GM18519 (cell line): Measurements from ENCODE around the gene LUM.

Experiments used
- ATAC-seq: cut with Tn5 transposase; IDR thresholded peaks from one replicate; pipeline ENCODE4 v1.9.1; 2021; ENCODE audit warnings: mild to moderate bottlenecking, moderate library complexity; ENCODE audit not compliant: unreplicated experiment, low FRiP score

Gene LUM

DNA sequence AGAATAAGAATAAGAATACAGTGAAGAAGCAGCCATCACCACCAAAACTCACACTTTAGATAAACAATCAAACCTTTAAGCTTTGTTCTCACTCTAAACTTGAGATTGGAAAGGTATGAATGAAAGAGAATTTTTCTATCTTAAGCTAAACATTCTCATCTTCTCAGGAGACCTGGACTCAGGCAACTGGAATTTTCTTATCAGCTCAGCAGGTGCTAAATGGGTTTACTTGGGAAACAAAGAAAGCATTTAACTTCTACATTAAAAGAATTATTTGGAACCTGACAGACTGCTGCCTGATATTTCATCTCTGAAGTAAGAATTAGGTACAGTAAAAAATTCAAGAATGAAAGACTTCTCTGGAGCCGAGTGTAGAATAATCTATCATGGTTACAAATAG lies 32.8 kb downstream of the LUM start:
- ATAC-seq: no peak

DNA sequence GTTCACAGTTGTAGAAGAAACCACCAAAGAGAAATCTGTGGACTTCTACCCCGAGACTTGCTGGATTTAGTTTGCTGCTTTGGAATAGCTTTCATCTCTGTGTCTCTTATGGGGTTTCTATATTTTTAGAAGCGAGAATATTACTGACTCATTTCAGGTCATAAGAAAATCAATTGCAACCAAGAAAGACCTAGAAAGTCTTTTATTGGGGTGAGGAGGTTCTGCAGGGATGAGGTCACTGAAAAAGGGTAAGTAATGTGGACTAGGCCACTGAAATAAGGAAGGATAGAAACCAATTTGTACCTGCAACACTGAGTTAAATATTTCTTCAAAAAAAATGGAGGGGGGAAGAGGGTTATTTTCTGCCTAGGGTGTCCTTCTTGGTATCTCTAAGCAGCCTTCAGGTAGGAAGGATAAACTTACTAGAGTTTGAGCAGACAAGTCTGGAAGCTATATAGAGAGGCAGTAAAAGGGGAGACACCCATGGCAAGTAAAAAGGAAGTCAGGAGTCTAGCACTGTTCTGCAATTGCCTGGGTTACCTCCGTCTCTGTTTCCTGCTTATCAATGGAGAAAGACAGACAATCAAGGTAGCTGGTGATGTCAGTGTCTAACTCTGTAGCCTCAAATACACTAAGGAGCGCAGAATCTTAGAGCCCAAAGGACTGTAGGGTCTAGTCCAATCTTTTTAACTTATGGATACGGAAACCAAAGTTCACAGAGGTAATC lies 33.9 kb downstream of the LUM start:
- ATAC-seq: no peak

DNA sequence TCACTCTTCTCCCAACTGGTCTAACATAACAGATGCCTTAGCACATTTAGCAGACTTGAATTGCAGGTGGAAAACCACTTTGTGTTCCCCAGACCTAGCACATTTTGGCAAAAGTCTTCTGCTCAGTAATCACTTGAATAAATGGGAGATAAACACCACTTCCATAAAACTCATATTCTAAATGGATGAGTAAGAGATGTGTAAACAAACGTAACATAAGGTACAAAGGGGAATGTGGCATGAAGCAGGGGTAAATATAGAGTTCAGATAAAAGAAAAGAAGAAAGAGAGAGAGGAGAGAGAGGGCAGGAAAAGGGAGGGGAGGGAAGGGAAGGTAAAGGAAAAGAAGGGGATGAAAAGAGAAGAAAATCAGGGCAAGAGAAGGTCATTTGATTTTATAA lies 36.4 kb downstream of the LUM start:
- ATAC-seq: no peak

DNA sequence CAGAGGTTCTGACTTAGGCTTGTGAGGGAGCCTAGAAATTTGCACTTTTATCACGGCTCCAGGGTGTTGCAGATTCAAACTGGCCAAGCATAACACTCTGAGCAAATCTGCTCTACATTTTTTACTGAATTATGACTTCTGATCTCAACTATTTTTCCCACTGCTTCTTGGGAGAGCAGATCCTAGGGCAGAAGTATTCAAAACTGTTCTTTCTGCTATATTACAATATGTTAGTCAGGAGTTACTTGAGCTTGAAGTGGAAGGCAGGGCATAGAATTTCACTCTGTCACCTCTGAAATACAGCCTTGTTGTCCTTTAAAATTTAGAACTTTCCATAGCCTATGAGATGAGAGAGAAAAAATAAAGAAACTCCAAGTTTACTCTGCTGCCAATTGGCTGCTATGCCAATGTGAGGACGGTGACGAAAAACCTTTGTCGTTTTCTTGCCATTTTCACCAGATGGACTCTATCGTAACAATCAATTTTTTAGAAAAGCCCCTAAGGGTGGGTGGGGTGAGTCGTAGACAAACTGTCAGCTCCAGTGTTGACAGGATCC lies 37.1 kb downstream of the LUM start:
- no peak for ATAC-seq

DNA sequence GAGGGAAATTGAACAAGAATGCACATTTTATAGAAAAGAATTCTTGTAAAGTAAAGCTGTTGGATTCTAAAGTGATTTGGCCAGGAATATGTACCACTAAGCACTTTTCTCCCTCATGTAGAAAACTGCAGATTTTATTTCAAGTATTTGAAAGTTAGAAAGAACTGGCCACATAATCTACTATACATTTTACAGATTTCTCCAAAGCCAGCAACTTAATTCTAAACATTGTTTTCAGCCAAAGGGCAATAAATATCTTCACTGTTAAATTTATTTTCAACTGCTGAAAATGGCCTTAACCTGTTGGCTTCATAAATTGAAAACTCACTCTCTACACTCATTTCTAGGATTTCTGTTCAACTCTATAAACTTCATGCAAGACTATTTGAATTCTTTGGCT lies 37.9 kb downstream of the LUM start:
- no peak for ATAC-seq

DNA sequence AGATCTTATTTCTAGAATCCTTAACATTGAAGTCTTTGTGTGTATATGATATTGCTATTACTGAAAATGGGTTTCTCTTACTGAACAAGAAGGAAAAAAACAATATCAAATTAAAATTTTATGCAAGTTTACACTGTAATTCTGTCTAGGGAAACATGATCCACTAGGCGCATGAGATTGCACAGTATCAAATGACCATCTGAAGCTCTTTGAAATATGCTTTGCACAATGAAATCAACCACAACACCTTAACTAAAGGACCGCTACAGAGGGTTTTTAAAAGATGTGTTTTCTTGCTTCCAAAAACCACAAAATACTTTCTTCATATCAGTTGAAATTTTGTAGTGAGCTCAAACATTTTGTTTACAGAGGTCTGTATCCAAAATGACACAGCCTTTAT lies 38.4 kb downstream of the LUM start:
- no peak for ATAC-seq

DNA sequence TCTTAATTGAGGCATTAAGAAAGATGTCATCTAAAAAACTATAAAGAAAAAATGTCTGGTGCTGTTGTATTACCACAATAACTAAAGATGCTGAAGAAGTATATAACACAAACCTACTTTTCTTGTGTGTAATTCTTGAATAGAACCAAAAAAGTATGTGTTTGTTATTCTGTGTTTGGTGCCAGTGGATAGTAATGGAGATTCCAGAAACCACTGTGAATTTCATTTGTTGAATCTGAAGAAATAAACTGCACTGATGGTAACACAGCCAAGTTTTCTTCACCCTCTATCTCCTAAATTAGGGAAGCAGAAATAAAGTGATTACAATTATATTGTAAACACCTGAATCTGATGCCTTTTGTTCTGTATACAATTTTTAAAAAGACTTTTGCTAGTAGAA lies 40.4 kb downstream of the LUM start:
- no peak for ATAC-seq

DNA sequence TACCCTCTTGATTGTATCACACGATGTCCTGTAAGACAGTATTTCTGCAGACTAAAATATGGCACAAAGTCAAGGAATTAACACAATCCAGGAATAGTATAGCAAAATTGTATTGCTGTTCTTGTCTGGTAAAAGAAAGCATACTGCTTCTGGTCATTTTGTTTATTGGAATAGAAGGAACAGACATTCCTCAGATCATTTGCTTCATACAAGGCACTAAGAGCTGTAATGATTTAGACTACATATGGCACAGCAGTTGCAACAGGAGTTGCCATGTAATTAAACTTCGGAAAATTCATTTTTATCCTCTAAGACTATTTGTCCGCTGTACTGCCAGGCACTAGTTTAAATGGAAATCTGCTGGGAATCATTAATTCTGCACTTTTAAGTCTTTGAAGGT lies 45.9 kb downstream of the LUM start:
- ATAC-seq: no peak

DNA sequence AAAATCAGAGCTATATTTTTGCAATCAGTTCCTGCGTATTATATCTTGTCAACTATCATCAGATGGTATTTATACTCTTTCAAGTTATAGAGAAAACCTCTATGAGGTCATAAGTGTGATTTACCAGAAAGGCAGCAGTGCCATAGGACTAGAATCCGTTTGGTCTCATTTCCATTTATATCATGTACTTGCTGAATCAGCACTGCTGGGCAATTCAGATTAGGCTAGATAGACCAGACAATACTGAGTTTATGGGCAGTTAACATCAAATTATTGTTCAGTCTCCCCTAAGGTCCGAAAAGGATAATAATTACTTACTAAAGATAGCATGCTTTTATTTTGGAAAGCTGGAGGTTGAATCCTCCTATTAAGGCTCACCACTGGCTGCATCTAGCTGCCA lies 46.7 kb downstream of the LUM start:
- ATAC-seq: no peak

DNA sequence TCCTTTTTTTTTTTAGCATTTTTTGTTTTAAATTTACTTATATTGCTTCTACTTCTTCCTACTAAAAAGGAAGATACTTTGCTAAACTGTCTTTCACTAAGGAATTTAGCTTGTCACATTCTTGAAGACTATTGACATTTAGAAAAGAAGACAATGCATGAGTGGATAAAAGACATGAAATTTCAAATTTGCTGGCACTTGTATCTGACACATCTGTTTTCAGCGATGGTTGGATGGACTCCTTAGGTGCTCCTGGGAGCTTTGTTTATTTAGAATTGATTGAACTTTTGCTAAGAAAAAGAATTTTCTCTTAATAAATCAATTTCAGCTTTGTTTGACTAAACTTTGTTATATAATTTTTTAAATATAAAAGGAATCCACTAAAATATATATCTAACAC lies 50.2 kb downstream of the LUM start:
- ATAC-seq: no peak

DNA sequence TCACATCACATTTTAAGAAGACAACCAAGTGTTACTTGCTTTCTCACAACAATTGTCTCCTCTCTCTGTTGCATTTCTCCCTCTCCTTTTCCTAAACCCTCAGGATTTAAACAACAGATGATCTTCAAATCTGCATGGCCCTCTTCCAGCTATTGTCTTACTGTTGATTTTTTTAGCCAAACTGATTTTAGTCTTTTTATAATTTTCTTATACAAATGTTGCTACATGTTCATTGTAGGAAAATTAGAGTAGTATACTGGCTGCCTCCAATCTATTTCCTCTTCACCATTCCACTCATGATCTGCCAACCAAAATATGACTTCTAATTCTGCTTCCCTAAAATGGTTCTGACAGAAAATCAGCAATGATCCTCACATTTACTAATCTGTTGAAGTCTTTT lies 52.1 kb downstream of the LUM start:
- ATAC-seq: no peak

DNA sequence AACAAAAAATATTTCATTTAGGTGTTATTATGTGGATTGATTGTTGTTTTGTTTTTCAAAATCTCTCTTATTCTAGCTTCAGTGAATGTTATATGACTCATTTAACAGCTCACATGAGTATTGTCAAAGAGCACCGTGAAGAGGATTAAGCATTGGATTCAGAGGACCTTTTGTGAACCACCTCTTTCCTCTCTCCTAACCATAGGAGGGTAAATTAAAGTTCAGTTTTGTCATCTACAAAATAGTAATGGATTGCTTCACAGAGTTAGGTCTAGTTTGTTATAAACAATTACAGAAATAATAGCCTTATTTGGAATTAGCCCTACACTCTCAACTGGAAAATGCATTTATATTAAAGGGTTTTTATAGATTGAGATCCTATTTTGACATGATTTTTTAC lies 52.5 kb downstream of the LUM start:
- ATAC-seq: no peak

DNA sequence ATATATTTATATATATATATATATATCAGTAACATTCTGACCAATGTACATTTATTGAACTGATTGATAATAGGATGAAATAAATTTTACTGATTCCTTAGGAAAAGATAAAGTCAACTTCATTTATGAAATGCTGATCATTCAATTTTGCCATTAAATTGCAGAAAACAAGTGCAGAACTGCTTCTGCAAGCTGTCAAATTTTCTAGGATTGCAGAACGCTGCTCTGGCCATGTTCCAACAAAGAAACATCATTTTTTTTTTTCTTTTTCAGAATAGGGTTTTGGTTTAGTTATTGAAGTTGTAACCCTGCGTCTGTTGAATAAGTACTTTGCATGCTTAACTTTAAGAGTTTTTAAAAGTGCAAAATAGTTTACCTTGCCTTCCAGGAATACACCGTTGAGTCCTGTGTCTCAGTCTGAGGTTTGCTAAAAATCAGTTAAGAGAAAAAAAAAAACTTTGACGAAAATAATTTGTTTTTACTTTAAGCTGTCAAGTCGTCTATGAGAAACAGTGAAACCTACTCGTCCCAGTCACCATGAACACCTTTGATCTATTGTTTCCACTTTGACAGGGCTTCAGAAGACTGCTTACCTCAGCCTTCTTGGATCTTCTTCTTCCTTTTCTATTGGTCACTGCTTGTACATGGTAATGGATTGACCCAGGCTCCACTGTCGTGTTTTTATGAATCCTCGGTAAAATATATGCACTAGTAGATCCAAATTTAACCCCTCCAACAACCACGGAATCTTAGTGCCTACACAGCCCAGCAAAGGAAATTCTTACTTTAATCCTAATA lies 53.7 kb downstream of the LUM start, which contains the start of gene KERA:
KERA (minus strand) TSS at position 657 of the 798 bp plus-strand sequence. CDS start 1,743 bp downstream, outside the sequence.
- ATAC-seq: no peak

DNA sequence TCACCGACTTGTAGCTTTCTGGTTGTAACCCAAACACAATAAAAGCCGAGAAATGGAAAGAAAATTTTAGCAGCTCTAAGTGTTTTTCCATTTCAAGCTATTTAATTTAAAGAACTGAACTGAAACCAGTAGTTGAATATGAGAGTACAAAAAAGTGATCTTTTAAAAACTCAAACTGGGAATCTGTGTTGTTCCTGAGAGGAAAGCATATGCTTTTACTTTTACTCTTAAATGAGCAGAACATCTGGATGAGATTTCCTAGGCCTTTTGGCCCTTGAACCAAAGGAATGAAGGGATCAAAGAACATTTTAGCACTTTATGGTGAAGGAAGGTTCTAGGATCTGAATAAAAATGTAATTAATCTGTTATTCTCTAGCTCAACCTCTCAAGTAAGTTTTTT lies 54.8 kb downstream of the LUM start:
- ATAC-seq: no peak

DNA sequence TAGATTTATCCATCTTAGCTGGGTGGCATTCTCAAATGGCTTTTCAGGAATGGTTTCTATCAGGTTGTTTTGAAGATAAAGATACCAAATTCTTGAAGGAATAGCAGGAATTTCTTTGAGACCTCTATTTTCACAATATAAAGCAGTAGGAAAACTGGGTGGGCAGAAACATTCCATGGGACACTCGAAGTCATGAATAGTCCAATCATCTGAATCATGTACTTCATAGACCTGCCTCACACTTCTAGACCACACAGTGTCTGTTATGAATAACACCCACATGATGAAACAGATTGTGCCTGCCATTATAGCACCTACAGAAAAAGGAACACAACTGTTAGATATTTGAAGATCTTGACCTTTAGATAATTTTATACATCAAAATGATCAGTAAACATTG lies 55.3 kb downstream of the LUM start:
- ATAC-seq: no peak

DNA sequence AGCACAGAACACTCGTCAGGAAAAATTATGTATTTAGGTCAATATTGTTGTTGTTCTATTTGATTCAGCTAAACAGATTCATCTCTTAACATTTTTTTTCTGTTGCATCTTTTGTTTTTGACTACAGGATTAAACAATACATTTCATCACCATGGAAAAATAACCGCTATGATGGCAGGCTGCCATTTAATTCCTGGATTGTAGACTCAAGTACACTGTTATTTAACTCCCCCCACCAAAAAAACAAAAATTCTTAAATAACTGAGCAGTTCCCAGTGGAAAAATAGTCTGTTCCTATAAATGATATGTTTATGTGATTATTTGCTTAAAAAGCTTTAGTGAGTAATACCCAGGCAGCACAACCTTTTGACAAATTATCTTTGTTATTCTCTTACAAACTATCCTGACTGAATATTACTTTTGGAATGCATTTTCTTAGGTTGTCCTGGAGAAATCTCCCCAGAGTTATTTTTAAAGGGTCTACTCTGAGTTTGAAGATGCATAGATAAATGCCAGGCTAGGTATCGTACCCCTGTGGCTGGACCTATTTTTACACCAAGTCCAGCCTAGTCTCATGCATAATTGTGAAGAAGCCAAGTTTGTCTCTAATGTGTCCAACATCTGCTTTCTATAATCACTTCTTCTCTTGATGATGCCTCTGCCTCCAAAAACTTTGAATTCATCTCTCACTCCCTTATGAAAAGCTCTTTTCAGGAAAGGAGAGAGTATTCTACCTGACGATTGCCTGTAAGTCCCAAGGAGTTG lies 57.2 kb downstream of the LUM start:
- ATAC-seq: no peak
